Adrenal gland (tissue), 12 donors: ENCODE measurements around the gene DNAAF5. TPM values are rescaled to one million over a fixed set of nuclear protein-coding genes. Genes with fewer than 3 reads are reported as not detected.
"Not testable (repeated sequence)": the region's sequence is repeated elsewhere in the genome, so short reads cannot be mapped to it uniquely, and the experiment has no call there.

Source experiments
- DNase-seq, 7 donors: peaks; one replicate each; pipeline ENCODE4 v3.0.0-alpha.2; 2019 to 2020
- H3K27ac ChIP-seq, 5 donors: fragments of 200-600 bp; sonication (generic) in 4 of 5; 1 replicate in 3 of 5; 2 replicates in 2 of 5; pipeline versions ENCODE4 v1.5.1 to v1.8.0; 2016 to 2020; ENCODE audit warnings: mild to moderate bottlenecking in 1 of 5
- H3K27me3 ChIP-seq: fragments of 200-600 bp; 2 replicates; pipeline ENCODE4 v1.8.0; 2021
- H3K36me3 ChIP-seq, 2 donors: fragments of 200-600 bp; replicated peaks in 1 of 2; 1 replicate in 1 of 2; 2 replicates in 1 of 2; pipeline versions ENCODE4 v1.5.1 to v1.8.0; 2018 to 2022
- H3K4me1 ChIP-seq, 2 donors: fragments of 200-600 bp; replicated peaks in 1 of 2; 1 replicate in 1 of 2; 2 replicates in 1 of 2; pipeline versions ENCODE4 v1.5.1 to v1.8.0; 2018 to 2021
- H3K4me3 ChIP-seq, 4 donors: fragments of 200-600 bp; sonication (generic) in 3 of 4; one replicate each; pipeline ENCODE4 v1.5.1; 2016 to 2018
- H3K9me3 ChIP-seq, 3 donors: fragments of 200-600 bp; sonication (generic) in 1 of 3; replicated peaks in 1 of 3; 1 replicate in 2 of 3; 2 replicates in 1 of 3; pipeline versions ENCODE4 v1.5.1 to v1.8.0; 2016 to 2021
- POLR2A ChIP-seq, 2 donors: fragments of 450-650 bp; IDR thresholded peaks; one replicate each; pipeline ENCODE4 v1.6.1; 2017; ENCODE audit warnings: antibody characterized with exemption in 2 of 2, mild to moderate bottlenecking in 2 of 2, moderate library complexity in 1 of 2
- WGBS, 4 donors: extraction: QIAGEN DNeasy Blood & Tissue Kit in 2 of 4; methylation state at CpG; one replicate each; pipeline versions ENCODE4 v1.1.5 to v1.1.7; 2013 to 2017; 5-methylcytosine and 5-hydroxymethylcytosine counted together
- intact Hi-C, 2 donors: fragments of 100-400 bp; cut with DNase I; formaldehyde crosslinking; loops; one replicate each; pipeline versions ENCODE4 v1.14.1 to v1.15.0; 2022 to 2023
- polyA plus RNA-seq, 3 donors: library from polyadenylated mRNA; stranded (reverse); fragments of 200-250 nt in 2 of 3; fragments of 350-450 nt in 1 of 3; fragmentation: Illumina TruSeq in 1 of 3; extraction: RNeasy Lipid Tissue Mini Kit (QIAGEN cat#74804) in 1 of 3; gene quantifications; one replicate each; pipeline ENCODE4 v1.2.3, GENCODE V29; 2013 to 2014
- total RNA-seq, 9 donors: library from RNA; depleted of rRNA in 4 of 9; stranded (reverse); fragments of >200 nt in 4 of 9; fragments of 120-200 nt in 1 of 9; fragmentation: NEBNext Ultra II Directional in 1 of 9; extraction: Animal tissue kit (Norgen Biotek cat#: 25700) in 1 of 9; gene quantifications; one replicate each; pipeline versions ENCODE4 v1.1.0 to v1.2.4, GENCODE V29; 2013 to 2023
- TF ChIP-seq, protein P1 (sequence below), 6 experiments: fragments of 450-650 bp in 4 of 6; fragments of 200-600 bp in 2 of 6; sonication (generic) in 1 of 6; IDR thresholded peaks; 1 replicate in 5 of 6; 2 replicates in 1 of 6; pipeline versions ENCODE4 v1.5.1 to v1.8.0; 2016 to 2021; ENCODE audit warnings: antibody characterized with exemption in 6 of 6, mild to moderate bottlenecking in 2 of 6, moderate library complexity in 1 of 6
- donor health status: healthy with polysubstance abuse.
- donor health status: Bipolar disorder and iron deficiency.
- donor health status: DM: yes; HTN: yes; CAD: no.
- donor health status: DM: no; HTN: no; CAD: no.
- donor health status: DM: no; HTN: no; CAD: no.
- donor health status: DM: yes; HTN: yes; CAD: no.

The DNAAF5 gene
- total and polyA plus RNA-seq, 12 donors: 7.9 to 32.7 (median 19.4) TPM

DNA sequence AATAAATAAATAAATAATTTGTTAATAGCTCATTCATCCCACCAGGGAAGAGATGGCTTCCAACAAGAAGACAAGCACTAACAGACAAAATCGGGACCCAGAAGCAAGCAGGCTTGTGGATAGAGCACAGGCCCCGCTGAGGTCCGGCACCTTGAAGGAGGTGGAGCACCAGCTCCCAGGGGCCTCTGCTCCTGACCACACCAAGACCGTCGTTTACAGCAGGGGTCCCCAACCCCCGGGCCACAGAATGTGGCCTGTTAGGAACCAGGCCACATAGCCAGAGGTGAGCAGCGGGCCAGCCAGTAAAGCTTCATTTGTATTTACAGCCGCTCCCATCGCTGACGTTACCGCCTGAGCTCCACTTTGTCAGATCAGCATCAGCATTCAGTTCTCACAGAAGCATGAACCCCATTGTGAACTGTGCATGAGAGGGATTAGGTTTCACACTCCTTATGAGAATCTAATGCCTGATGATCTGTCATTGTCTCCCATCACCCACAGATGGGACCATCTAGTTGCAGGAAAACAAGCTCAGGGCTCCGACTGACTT, 72.5 kb downstream of the DNAAF5 start:
- no peaks in the 10 kb centered on the region for H3K36me3 ChIP-seq
- WGBS, 4 donors: 82 to 96% (median 92%) methylated on average over 10 to 12 of the region's 12 CpGs
- intact Hi-C loops: no loop called here
- DNase-seq: no peak
- no peaks in the 10 kb centered on the region for H3K9me3 ChIP-seq
- H3K4me3 ChIP-seq: no peak overlapping the region
- H3K27me3 ChIP-seq: no peaks in the 10 kb centered on the region
- no peak overlapping the region for H3K27ac ChIP-seq
- H3K4me1 ChIP-seq: peaks cover 3 to 5% of the 10 kb centered on the region in 2 donors
- TF ChIP-seq, protein P1, sequence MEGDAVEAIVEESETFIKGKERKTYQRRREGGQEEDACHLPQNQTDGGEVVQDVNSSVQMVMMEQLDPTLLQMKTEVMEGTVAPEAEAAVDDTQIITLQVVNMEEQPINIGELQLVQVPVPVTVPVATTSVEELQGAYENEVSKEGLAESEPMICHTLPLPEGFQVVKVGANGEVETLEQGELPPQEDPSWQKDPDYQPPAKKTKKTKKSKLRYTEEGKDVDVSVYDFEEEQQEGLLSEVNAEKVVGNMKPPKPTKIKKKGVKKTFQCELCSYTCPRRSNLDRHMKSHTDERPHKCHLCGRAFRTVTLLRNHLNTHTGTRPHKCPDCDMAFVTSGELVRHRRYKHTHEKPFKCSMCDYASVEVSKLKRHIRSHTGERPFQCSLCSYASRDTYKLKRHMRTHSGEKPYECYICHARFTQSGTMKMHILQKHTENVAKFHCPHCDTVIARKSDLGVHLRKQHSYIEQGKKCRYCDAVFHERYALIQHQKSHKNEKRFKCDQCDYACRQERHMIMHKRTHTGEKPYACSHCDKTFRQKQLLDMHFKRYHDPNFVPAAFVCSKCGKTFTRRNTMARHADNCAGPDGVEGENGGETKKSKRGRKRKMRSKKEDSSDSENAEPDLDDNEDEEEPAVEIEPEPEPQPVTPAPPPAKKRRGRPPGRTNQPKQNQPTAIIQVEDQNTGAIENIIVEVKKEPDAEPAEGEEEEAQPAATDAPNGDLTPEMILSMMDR (IDR thresholded peaks at IDR 0.05): no peak
- TF ChIP-seq POLR2A (IDR thresholded peaks at IDR 0.05): no peak

DNA sequence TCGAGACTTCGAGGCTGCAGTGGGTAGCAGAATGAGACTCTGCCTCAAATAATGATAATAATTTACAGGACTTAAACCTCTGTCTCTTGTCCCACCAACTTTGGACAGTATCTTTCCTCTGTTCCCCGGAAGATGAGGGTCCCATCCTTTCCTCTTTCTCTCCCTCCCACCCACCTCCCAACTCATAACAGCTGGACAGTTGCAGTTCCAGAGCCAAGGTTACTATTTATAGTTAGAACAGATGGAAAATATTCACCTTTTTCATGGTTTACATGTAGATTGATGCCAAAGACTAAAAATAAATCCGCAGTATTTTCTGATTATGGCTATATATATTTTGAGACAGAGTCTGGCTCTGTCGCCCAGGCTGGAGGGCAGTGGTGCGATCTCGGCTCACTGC, 74.2 kb downstream of the DNAAF5 start:
- Histone ChIP-seq H3K4me3 (no peak overlapping the region), H3K9me3 (no peaks in the 10 kb centered on the region), H3K36me3 (no peaks in the 10 kb centered on the region), H3K27me3 (no peaks in the 10 kb centered on the region), H3K4me1 (peaks cover 3 to 5% of the 10 kb centered on the region in 2 donors), H3K27ac (no peak overlapping the region)
- 80 to 84% (median 81%) methylated on average over 7 of the region's 7 CpGs for WGBS, 4 donors
- intact Hi-C loops: no loop called here
- DNase-seq: no peak
- TF ChIP-seq, protein P1 (IDR thresholded peaks at IDR 0.05): no peak
- TF ChIP-seq POLR2A (IDR thresholded peaks at IDR 0.05): no peak

DNA sequence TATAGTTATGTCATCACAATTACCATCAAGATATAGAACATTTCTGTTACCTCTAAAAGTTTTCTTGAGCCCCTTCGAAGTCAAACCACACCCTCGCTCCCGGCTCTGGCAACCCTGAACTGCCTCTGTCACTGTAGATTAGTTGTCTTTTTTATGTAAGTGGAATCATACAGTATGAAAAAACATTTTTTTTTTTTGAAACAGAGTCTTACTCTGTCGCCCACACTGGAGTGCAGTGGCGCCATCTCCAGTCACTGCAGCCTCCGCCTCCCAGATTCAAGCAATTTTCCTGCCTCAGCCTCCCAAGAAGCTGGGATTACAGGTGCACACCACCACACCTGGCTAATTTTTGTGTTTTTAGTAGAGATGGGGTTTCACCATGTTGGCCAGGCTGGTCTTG, 74.9 kb downstream of the DNAAF5 start:
- H3K27ac ChIP-seq: peak overlapping the region in 1 of 5 donors; percentile 37
- H3K4me3 ChIP-seq, intact Hi-C loops, H3K9me3 ChIP-seq, H3K27me3 ChIP-seq, H3K36me3 ChIP-seq, DNase-seq, H3K4me1 ChIP-seq: not testable (repeated sequence)
- WGBS, 4 donors: 64 to 80% (median 66%) methylated on average over 5 to 6 of the region's 6 CpGs

DNA sequence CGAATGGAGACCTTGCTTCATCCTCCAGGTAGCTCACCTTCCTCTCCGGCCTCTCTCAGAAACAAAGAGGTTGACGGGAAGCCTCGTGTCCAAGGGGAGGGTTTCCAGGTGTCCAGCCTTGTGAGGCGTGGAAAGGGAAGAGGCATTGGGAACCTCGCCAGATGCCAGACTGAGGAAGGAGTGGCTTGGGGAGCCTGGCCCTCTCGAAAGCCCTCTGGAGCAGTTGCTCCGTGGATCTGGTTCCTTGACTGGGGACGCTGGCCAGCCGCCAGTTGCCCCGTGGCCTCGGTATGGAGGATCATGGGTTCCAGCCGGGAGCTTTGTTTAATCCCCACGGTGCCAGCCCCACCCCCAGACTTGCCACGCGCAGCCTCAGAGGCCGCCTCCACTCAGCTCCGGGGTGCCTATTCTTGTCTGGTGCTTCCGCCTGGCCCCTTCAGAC, 75.5 kb downstream of the DNAAF5 start:
- 23 to 35% (median 25%) methylated on average over 17 to 19 of the region's 19 CpGs for WGBS, 4 donors
- Histone ChIP-seq H3K27ac (peak overlapping the region in 1 of 5 donors; percentile 37), H3K36me3 (no peaks in the 10 kb centered on the region), H3K4me1 (peaks cover 3 to 5% of the 10 kb centered on the region in 2 donors), H3K4me3 (no peak overlapping the region), H3K9me3 (no peaks in the 10 kb centered on the region), H3K27me3 (no peaks in the 10 kb centered on the region)
- TF ChIP-seq, protein P1 (IDR thresholded peaks at IDR 0.05): no peak
- TF ChIP-seq POLR2A (IDR thresholded peaks at IDR 0.05): no peak
- intact Hi-C loops: no loop called here
- DNase-seq: peak; percentile 49 to 80 (median 72)
